Natural killer cell (primary cell): ENCODE results near the gene FOXE1. TPM values are rescaled to one million over a fixed set of nuclear protein-coding genes. Genes with fewer than 3 reads are reported as not detected.

Source experiments
- ATAC-seq, 3 donors: fragments of 150-1000 bp in 2 of 3; fragments of 200-7000 bp in 1 of 3; cut with Tn5 transposase; 1 replicate in 1 of 3; 2 replicates in 2 of 3; pipeline ENCODE4 v1.10.0; 2021; ENCODE audit warnings: mild to moderate bottlenecking in 2 of 3, moderate library complexity in 2 of 3
- DNase-seq, 2 donors: peaks; one replicate each; pipeline versions ENCODE4 v3.0.0 to v3.0.0-alpha.2; 2013 to 2021; ENCODE audit warnings: mixed read lengths in 1 of 2
- H3K27ac ChIP-seq: one replicate; pipeline ENCODE4 v1.5.1; 2013; ENCODE audit warnings: mild to moderate bottlenecking, low read length
- H3K27me3 ChIP-seq: one replicate; pipeline ENCODE4 v1.6.1; 2013; ENCODE audit warnings: low read length; ENCODE audit not compliant: control insufficient read depth, insufficient read depth
- H3K36me3 ChIP-seq: one replicate; pipeline ENCODE4 v1.6.1; 2013; ENCODE audit warnings: low read length; ENCODE audit not compliant: control insufficient read depth, insufficient read depth
- H3K4me1 ChIP-seq: one replicate; pipeline ENCODE4 v1.6.1; 2013; ENCODE audit warnings: low read length; ENCODE audit not compliant: control insufficient read depth, insufficient read depth
- H3K4me3 ChIP-seq: one replicate; pipeline ENCODE4 v1.5.1; 2013; ENCODE audit warnings: low read length
- H3K9me3 ChIP-seq: one replicate; pipeline ENCODE4 v1.6.1; 2013; ENCODE audit warnings: low read length; ENCODE audit not compliant: control insufficient read depth, insufficient read depth
- H3K27ac Mint-ChIP-seq, 2 donors: one replicate each; pipeline ENCODE4 v1.8.0; 2022; ENCODE audit warnings: mild to moderate bottlenecking in 2 of 2, mixed read lengths in 2 of 2, moderate library complexity in 1 of 2
- H3K27me3 Mint-ChIP-seq, 2 donors: one replicate each; pipeline ENCODE4 v1.8.0; 2022; ENCODE audit warnings: low read depth in 2 of 2, mixed read lengths in 2 of 2
- H3K36me3 Mint-ChIP-seq: one replicate; pipeline ENCODE4 v1.8.0; 2022; ENCODE audit warnings: mixed read lengths
- H3K4me1 Mint-ChIP-seq, 2 donors: one replicate each; pipeline ENCODE4 v1.8.0; 2022; ENCODE audit warnings: mixed read lengths in 2 of 2
- H3K4me3 Mint-ChIP-seq: one replicate; pipeline ENCODE4 v1.8.0; 2022; ENCODE audit warnings: mild to moderate bottlenecking, moderate library complexity, mixed read lengths
- H3K9me3 Mint-ChIP-seq, 2 donors: one replicate each; pipeline ENCODE4 v1.8.0; 2022; ENCODE audit warnings: mixed read lengths in 2 of 2
- CTCF ChIP-seq: fragments of 200-600 bp; IDR thresholded peaks from one replicate; pipeline ENCODE4 v1.8.0; 2022; ENCODE audit warnings: antibody characterized with exemption
- WGBS: methylation state at CpG from one replicate; pipeline ENCODE4 v1.1.7; 2013; ENCODE audit warnings: missing lambda C conversion rate; ENCODE audit not compliant: insufficient coverage; 5-methylcytosine and 5-hydroxymethylcytosine counted together
- intact Hi-C: fragments of 100-400 bp; cut with micrococcal nuclease; formaldehyde crosslinking; loops from one replicate; pipeline ENCODE4 v1.14.2; 2022
- total RNA-seq, 4 donors: library from RNA; stranded (reverse); fragments of 120-200 nt in 1 of 4; gene quantifications; one replicate each; pipeline versions ENCODE4 v1.2.3 to v1.2.4, GENCODE V29; 2013 to 2022

Gene FOXE1
- total RNA-seq, 3 donors from 2014 or later (not counting 1 experiment from before 2014, with no cell fraction given) = not detected

GRCh38 chr9:97873882-97874281, 20.9 kb downstream of the FOXE1 start:
- Histone ChIP-seq H3K27ac (no peak overlapping the region), H3K4me1 (no peaks in the 10 kb centered on the region), H3K4me3 (no peak overlapping the region), H3K27me3 (no peaks in the 10 kb centered on the region), H3K9me3 (no peaks in the 10 kb centered on the region), H3K36me3 (no peaks in the 10 kb centered on the region)
- Mint-ChIP-seq H3K4me3 (no peak overlapping the region), H3K27me3 (peaks cover 14 to 17% of the 10 kb centered on the region in 2 donors), H3K9me3 (no peaks in the 10 kb centered on the region), H3K4me1 (no peaks in the 10 kb centered on the region), H3K36me3 (no peaks in the 10 kb centered on the region), H3K27ac (no peak overlapping the region)
- WGBS = 85% methylated on average over 6 of the region's 6 CpGs
- intact Hi-C loops = no loop called here
- no peak for TF ChIP-seq CTCF
- DNase-seq = no peak
- no peak for ATAC-seq

DNA sequence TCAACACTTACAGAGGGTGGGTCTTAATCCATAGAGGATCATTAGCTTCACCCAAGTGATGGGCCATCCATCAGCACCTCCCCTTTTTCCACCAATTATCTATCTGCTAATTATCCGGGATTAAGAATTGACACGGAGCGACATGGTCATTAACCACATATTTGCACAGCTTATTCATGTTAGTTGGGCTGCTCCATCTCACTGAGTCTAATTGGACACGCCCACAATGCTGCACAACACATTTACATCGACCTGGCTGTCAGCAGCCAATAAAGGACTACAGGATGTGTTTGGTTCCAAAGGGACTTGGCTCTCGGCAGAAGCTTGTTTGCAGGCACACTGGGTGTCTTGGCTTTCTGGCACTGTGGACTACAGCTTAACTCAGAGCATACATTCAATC, 21.6 kb downstream of the FOXE1 start:
- Mint-ChIP-seq H3K27ac (no peak overlapping the region), H3K4me1 (no peaks in the 10 kb centered on the region), H3K9me3 (no peaks in the 10 kb centered on the region), H3K36me3 (no peaks in the 10 kb centered on the region), H3K4me3 (no peak overlapping the region), H3K27me3 (peaks cover 9 to 12% of the 10 kb centered on the region in 2 donors)
- intact Hi-C loops = no loop called here
- no peak overlapping the region for H3K27ac ChIP-seq
- no peaks in the 10 kb centered on the region for H3K4me1 ChIP-seq
- no peak for DNase-seq
- TF ChIP-seq CTCF = no peak
- no peaks in the 10 kb centered on the region for H3K27me3 ChIP-seq
- H3K36me3 ChIP-seq = no peaks in the 10 kb centered on the region
- WGBS = 87% methylated on average over 6 of the region's 6 CpGs
- no peak overlapping the region for H3K4me3 ChIP-seq
- ATAC-seq = no peak
- H3K9me3 ChIP-seq = no peaks in the 10 kb centered on the region

DNA sequence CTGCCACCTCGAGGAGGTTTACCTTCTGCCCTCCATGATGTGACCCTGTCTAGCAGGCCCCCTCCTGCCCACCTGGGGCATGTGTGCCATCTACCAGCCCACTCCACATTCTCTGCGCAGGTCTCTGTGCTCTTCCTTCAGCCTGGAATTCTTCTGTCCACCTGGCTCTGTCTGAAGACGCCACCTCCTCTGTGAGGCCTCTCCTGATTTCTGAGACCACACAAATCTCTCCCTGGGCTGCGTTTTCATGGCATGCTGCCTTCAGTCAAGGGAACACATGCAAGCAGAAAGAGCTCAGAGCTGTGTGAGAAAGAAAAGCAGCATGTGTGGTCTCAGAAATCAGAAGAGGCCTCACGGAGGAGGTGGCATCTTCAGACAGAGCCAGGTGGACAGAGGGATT, 22.1 kb downstream of the FOXE1 start:
- H3K27ac Mint-ChIP-seq = no peak overlapping the region
- no peak for DNase-seq
- no peak for TF ChIP-seq CTCF
- H3K36me3 ChIP-seq = no peaks in the 10 kb centered on the region
- no peaks in the 10 kb centered on the region for H3K9me3 ChIP-seq
- no peaks in the 10 kb centered on the region for H3K36me3 Mint-ChIP-seq
- intact Hi-C loops = no loop called here
- no peak for ATAC-seq
- no peak overlapping the region for H3K4me3 ChIP-seq
- H3K27ac ChIP-seq = no peak overlapping the region
- WGBS = 94% methylated on average over 5 of the region's 5 CpGs
- no peaks in the 10 kb centered on the region for H3K27me3 ChIP-seq
- H3K4me3 Mint-ChIP-seq = no peak overlapping the region
- H3K4me1 Mint-ChIP-seq = no peaks in the 10 kb centered on the region
- H3K4me1 ChIP-seq = no peaks in the 10 kb centered on the region
- no peaks in the 10 kb centered on the region for H3K9me3 Mint-ChIP-seq
- H3K27me3 Mint-ChIP-seq = peaks cover 5 to 12% of the 10 kb centered on the region in 2 donors

GRCh38 chr9:97876061-97876460, 23.0 kb downstream of the FOXE1 start:
- TF ChIP-seq CTCF = no peak
- H3K4me1 ChIP-seq = no peaks in the 10 kb centered on the region
- no peaks in the 10 kb centered on the region for H3K9me3 ChIP-seq
- no peaks in the 10 kb centered on the region for H3K36me3 ChIP-seq
- H3K9me3 Mint-ChIP-seq = no peaks in the 10 kb centered on the region
- peaks cover 0 to 12% of the 10 kb centered on the region in 2 donors for H3K27me3 Mint-ChIP-seq
- DNase-seq (no peak), ATAC-seq (no peak)
- H3K27ac Mint-ChIP-seq = no peak overlapping the region
- H3K27me3 ChIP-seq = no peaks in the 10 kb centered on the region
- H3K36me3 Mint-ChIP-seq = no peaks in the 10 kb centered on the region
- H3K27ac ChIP-seq = no peak overlapping the region
- no peak overlapping the region for H3K4me3 Mint-ChIP-seq
- no peaks in the 10 kb centered on the region for H3K4me1 Mint-ChIP-seq
- intact Hi-C loops = no loop called here
- no peak overlapping the region for H3K4me3 ChIP-seq
- 88% methylated on average over 2 of the region's 3 CpGs for WGBS
